IPS-11a (cell line): ENCODE results near the gene ZCCHC4.
"Not testable (repeated sequence)": the region's sequence is repeated elsewhere in the genome, so short reads cannot be mapped to it uniquely, and the experiment has no call there.

Experiments used
- H3K4me3 ChIP-seq: one replicate; pipeline ENCODE4 v1.5.1; 2013; ENCODE audit warnings: low read depth, low read length, control low read depth

The ZCCHC4 gene

GRCh38 chr4:25320773-25321172, 8.2 kb downstream of the ZCCHC4 start:
- no peak overlapping the region for H3K4me3 ChIP-seq

GRCh38 chr4:25321703-25322102, 9.1 kb downstream of the ZCCHC4 start:
- no peak overlapping the region for H3K4me3 ChIP-seq

GRCh38 chr4:25328463-25328862, 15.9 kb downstream of the ZCCHC4 start:
- H3K4me3 ChIP-seq, result not testable (repeated sequence)

GRCh38 chr4:25330335-25330734, 17.8 kb downstream of the ZCCHC4 start:
- no peak overlapping the region for H3K4me3 ChIP-seq

- no peak overlapping the region for H3K4me3 ChIP-seq
These were observed 18.6 kb downstream of the ZCCHC4 start for GRCh38 chr4:25330905-25331808.

GRCh38 chr4:25343671-25344070, 31.1 kb downstream of the ZCCHC4 start:
- no peak overlapping the region for H3K4me3 ChIP-seq

GRCh38 chr4:25345744-25346143, 33.2 kb downstream of the ZCCHC4 start:
- H3K4me3 ChIP-seq, result no peak overlapping the region

- H3K4me3 ChIP-seq, result no peak overlapping the region
These were observed 34.3 kb downstream of the ZCCHC4 start for GRCh38 chr4:25346913-25347312.

- no peak overlapping the region for H3K4me3 ChIP-seq
These were observed 34.9 kb downstream of the ZCCHC4 start for GRCh38 chr4:25347473-25347872.

- no peak overlapping the region for H3K4me3 ChIP-seq
These were observed 35.4 kb downstream of the ZCCHC4 start for GRCh38 chr4:25347971-25348370.

GRCh38 chr4:25350561-25350960, 38.0 kb downstream of the ZCCHC4 start:
- no peak overlapping the region for H3K4me3 ChIP-seq

- H3K4me3 ChIP-seq, result no peak overlapping the region
These were observed 39.3 kb downstream of the ZCCHC4 start for GRCh38 chr4:25351777-25352416.

- H3K4me3 ChIP-seq, result no peak overlapping the region
These were observed 43.5 kb downstream of the ZCCHC4 start for GRCh38 chr4:25356068-25356467.

- no peak overlapping the region for H3K4me3 ChIP-seq
These were observed 46.1 kb downstream of the ZCCHC4 start for GRCh38 chr4:25358515-25359275.

- H3K4me3 ChIP-seq, result no peak overlapping the region
These were observed 48.7 kb downstream of the ZCCHC4 start for GRCh38 chr4:25361253-25361652.

GRCh38 chr4:25367004-25367621, 54.5 kb downstream of the ZCCHC4 start:
- H3K4me3 ChIP-seq, result no peak overlapping the region

- no peak overlapping the region for H3K4me3 ChIP-seq
These were observed 55.3 kb downstream of the ZCCHC4 start for GRCh38 chr4:25367877-25368276.

- H3K4me3 ChIP-seq, result no peak overlapping the region
These were observed 55.7 kb downstream of the ZCCHC4 start for GRCh38 chr4:25368315-25368714.

GRCh38 chr4:25370242-25370641, 57.7 kb downstream of the ZCCHC4 start:
- no peak overlapping the region for H3K4me3 ChIP-seq

- not testable (repeated sequence) for H3K4me3 ChIP-seq
These were observed 60.0 kb downstream of the ZCCHC4 start for GRCh38 chr4:25372549-25372948.
